Hepatic stellate cell (primary cell): ENCODE data around the gene WDR93.
A peak's percentile ranks its signal among the peaks of the same experiment; 100 is the strongest.
"Not testable (repeated sequence)": the region's sequence is repeated elsewhere in the genome, so short reads cannot be mapped to it uniquely, and the experiment has no call there.

Experiments used
- DNase-seq: peaks from one replicate; pipeline ENCODE4 v3.0.0; 2011; ENCODE audit warnings: low spot score

Gene WDR93

DNA sequence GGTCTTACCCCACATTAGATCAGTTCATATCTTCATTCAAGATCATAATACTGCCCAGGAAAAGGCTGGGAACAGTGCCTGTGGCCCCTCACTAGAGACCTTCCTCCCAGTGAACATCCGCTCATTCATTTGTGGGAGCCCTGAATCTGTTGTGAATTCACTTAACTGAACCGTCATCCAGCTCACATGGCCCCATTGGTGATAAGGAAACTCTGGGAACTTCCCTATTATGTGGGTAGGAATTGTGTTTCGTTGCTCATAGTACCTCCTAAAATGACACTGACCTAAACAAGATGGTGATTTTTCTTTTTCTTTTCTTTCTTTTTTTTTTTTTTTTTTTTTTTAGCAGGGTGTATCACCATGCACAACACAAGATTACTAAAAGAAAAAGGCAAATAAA, 78.8 kb downstream of the WDR93 start:
- no peak for DNase-seq

DNA sequence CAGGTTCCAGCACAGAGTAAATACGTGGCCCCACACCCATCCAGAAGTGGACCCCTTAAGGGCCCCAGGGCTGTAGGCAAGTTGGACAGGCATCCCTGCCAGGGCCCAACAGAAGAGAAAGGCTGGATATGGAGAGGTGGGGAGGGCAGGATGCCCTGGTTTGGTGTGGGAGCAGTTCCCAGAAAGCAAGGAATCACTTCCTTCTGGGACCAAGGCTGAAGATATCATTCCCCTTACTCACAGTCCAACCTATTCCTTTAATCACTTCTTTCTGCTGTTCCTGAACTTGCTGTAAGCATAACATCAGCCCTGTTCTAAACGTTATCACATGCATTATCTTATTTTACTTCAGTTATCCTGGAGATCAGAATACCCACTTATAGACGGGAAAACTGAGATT, 79.4 kb downstream of the WDR93 start:
- no peak for DNase-seq

DNA sequence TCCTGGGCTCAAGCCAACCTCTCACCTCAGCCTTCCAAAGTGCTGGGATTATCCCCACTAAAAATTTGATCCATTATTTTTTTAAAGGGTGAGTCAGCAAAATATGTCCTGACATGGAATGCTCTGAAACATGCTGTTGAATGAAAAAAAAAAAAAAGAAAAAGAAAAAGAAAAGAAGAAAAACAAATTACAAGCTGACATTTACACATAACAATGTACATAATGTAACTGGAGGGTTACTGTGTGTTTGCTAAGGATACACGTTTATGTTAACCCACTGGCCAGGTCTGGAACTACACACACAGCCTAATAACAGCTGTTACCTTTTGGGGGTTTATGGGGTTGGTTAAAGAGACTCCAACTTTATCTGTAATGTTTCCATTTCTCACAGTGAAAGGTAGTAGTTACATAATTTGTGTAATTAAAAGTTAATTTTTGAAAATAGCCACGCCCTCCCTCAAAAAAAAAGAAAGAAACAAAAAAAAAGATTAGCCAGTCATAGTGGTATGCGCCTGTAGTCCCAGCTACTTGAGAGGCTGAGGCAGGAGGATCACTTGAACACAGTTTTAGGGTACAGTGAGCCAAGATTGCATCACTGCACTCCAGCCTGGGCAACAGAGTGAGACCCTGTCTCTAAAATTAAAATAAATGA, 82.4 kb downstream of the WDR93 start:
- peak; percentile 60 for DNase-seq

DNA sequence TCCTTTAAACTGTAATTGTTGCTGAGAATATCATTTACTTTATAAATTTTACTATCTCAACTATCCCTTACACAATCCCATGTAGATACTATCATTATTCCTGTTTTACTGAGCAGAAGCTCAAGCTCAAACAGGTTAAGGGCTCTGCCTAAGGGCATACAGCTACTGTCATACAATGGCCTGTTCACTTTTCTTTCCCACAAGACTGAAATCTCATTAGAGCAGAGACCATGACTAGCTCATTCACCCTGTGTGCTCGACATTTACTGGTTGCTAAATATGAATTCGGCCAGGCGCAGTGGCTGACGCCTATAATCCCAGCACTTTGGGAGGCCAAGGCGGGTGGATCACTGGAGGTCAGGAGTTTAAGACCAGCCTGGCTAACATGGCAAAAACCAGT, 83.9 kb downstream of the WDR93 start:
- DNase-seq: no peak

DNA sequence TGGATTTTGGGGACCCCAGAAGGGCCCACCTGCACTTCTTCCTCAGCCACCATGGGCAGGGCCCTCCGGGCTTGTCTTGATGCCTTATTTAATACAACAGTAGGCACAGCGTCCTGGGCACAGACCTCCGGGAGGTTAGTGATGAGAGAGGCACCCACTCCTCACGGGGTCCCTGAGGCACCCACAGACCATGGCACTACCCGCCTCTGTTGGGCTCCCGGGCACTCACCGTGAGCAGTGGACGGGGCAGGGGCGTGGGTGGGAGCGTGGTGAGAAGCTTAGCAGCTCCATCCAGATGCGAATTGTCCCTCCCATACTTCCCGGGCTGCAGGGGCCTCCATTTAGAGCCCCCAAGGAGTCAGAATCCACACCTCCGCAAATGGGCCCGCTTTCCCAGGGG, 85.2 kb downstream of the WDR93 start:
- DNase-seq: no peak

DNA sequence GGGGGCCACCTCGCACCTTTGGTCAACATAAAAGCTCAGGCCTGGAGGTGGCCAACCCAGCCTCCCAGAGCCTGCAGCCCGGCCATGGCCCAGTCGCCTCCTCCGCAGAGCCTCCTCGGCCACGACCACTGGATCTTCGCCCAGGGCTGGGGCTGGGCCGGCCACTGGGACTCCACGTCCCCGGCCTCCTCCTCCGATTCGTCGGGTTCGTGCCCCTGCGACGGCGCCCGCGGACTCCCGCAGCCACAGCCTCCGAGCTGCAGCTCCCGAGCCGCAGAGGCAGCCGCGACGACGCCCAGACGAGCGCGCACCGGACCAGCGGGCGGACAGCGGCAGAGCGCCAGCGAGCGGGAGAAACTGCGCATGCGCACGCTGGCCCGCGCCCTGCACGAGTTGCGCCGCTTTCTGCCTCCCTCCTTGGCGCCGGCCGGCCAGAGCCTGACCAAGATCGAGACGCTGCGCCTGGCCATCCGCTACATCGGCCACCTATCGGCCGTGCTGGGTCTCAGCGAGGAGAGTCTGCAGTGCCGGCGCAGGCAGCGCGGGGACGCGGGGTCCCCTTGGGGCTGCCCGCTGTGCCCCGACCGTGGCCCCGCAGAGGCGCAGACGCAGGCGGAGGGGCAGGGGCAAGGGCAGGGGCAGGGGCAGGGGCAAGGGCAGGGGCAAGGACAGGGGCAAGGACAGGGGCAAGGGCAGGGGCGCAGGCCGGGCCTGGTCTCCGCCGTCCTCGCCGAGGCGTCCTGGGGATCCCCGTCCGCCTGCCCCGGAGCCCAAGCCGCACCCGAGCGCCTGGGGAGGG, 85.9 kb downstream of the WDR93 start, which contains the start of gene MESP2:
Gene MESP2 (plus strand): TSS at position 59 of the 799 bp plus-strand sequence. CDS start 26 bp downstream, at position 85.
- DNase-seq: peak; percentile 83

DNA sequence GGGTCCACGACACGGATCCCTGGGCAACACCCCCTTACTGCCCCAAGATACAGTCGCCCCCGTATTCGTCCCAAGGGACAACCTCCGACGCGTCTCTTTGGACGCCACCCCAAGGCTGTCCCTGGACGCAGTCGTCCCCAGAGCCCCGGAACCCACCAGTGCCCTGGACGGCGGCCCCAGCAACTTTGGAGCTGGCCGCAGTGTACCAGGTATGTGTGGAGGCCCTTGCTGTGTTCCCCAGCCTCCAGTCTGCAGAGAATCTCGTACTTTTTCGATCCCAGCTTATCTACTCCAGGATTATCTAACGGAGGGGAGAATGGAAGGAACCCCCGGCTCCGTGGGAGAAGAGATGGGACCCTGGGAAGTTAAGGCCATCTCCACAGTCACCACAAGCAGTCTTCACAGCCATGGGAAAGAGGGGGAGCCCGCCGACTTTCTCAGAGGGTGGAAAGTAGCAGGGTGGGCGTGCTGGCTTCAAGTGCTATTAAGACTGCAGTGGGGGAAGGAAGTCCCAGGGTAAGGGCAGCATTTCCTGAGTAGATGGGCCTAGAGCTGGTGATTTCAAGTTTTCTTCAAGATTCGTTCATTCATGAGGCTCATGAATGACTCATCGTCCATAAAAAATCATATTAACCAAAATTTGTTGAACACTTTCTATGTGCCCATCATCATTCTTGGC, 86.6 kb downstream of the WDR93 start:
- DNase-seq: no peak

DNA sequence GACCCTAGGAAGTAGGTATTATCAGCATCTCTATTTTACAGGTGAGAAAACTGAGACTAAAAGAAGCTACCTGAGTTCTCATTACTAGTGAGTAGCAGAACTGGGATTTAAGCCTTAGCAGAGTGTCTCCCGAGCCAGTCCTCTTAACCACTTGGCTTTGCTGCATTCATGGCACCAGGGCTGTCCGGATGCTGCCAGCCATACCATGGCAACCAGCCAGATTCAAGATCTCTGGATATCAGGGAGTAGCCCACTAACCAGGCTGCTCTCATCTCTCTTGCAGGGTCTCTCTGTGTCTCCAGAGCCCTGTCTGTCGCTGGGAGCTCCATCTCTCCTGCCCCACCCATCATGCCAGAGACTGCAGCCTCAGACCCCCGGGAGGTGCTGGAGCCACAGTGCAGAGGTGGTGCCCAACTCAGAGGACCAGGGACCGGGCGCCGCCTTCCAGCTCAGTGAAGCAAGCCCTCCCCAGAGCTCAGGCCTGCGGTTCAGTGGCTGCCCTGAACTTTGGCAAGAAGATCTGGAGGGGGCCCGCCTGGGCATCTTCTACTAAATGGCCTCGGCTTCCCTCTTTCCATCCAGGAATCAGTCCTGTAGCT, 87.3 kb downstream of the WDR93 start:
- no peak for DNase-seq

DNA sequence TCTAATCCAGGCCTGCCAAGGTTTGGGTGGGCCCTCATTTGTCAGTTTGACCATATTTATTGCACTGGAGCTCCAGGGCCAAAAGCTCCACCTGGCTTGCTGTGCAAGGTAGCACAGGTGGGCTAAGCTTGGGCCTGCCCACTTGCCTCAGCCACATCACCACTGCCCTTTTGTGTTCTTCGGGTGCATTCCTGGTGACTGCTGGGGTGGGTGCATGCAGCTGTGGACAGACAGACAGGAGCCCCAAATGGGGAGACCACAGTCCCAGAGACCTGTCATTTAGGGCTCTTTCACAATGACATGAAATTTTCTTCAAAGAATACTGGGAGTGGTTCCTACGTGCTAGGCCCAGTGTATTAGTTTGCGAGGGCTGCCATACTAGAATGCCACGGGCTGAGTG, 88.2 kb downstream of the WDR93 start:
- DNase-seq: no peak

DNA sequence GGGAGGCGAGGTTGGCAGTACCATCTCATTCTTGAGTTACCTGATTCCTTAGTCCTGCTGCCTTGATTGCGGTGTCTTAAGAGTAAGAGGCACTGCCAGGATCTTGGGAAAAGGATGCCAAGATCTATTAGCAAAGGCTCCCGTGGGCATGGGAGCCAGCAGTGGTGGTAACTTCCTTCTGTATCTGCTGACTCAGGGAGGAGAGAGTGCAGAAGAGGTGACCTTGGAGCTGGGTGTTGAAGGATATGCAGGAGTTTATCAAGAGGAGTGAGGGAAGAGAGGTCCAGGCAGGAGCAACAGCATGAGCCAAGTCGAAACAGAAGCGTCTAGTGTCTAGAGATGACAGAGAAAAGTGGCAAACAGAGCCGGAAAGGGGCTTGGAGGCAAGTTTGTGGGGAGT, 90.0 kb downstream of the WDR93 start:
- no peak for DNase-seq

DNA sequence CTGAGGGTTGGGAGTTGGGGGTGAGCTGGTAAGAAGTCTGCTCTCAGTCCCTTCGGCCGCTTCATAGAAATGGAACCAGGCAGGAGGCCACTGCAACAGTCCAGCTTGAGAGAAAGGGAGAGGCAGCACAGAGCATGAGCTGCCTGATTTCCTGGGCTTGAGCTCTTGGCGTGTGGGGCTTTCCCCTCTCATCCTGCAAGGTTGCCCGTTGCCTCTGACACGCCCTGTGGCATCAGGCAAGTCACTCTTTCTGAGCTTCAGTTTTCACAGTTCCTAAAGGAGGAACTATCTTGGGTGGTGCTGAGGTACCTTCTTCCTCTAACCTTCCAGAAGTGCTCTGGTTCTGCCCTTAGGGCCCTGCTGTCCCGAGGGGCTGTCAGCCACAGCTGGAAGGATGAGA, 90.4 kb downstream of the WDR93 start:
- DNase-seq: no peak

DNA sequence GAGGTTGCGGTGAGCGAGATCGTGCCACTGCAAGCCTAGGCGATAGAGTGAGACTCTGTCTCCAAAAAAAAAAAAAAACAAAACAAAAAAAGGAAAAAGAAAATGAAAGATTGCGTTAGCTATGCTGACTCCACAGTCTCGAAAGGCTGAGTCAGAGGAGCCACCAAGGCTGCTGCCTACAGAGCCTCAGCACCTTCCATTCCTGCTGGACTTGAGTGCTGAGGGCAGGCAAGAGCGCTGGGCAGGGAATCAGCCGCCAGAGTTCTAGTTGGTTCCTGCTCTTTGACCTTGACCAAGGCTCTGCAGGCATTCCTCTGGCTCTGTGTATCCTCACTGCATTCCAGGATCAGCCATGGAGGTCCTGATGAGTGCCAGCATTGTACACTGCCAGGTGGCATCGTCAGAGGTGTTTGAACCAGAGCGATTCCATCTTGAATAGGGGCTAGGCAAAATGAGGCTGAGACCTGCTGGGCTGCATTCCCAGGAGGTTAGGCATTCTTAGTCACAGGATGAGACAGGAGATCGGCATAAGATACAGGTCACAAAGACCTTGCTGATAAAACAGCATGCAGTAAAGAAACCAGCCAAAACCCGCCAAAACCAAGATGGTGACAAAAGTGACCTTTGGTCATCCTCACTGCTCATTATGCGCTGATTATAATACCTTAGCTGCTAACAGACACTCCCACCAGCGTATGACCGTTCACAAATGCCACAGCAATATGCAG, 91.4 kb downstream of the WDR93 start:
- DNase-seq: peak; percentile 60

DNA sequence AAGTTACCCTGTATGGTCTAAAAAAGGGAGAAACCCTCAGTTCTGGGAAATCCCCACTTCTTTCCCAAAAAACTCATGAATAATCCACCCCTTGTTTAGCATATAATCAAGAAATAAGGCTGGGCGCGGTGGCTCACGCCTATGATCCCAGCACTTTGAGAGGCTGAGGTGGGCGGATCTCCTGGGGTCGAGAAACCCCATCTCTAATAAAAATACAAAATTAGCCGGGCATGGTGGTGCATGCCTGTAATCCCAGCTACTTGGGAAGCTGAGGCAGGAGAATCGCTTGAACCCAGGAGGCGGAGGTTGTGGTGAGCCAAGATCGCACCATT, 92.0 kb downstream of the WDR93 start:
- not testable (repeated sequence) for DNase-seq

DNA sequence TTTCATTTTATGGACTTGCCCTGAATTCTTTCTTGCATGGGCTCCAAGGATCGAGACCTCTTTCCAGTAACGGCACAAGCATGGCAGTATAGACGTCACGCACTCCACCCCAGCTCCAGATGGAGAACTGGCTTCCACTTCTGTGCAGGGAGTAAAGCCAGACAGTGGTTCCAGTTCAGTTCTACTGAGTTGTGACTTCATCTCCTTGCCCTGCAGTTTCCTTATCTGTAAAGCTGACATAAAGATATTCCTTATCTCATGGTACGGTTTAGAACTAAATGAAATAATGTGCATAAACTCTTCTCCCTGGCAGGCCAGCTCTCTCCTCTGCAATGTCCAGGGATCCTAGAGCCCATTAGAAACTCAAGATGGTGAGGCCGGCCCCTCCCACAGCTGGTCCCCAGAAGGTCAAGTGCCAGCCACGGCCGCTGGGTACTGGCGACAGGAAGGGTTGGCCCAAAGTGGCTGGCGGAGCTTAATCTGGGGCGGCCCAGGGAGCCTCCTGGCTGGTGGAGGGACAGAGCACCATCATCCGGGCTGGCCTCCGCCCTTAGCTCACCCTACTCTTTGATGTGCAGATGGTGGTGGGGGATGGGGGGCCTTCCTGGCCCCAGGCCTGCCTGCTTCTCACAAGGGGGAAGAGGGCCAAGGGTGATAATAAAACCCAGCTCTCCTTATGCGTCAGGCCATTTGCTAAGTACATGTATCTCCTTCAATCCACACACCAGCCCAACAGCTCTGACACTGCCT, 92.7 kb downstream of the WDR93 start:
- no peak for DNase-seq

DNA sequence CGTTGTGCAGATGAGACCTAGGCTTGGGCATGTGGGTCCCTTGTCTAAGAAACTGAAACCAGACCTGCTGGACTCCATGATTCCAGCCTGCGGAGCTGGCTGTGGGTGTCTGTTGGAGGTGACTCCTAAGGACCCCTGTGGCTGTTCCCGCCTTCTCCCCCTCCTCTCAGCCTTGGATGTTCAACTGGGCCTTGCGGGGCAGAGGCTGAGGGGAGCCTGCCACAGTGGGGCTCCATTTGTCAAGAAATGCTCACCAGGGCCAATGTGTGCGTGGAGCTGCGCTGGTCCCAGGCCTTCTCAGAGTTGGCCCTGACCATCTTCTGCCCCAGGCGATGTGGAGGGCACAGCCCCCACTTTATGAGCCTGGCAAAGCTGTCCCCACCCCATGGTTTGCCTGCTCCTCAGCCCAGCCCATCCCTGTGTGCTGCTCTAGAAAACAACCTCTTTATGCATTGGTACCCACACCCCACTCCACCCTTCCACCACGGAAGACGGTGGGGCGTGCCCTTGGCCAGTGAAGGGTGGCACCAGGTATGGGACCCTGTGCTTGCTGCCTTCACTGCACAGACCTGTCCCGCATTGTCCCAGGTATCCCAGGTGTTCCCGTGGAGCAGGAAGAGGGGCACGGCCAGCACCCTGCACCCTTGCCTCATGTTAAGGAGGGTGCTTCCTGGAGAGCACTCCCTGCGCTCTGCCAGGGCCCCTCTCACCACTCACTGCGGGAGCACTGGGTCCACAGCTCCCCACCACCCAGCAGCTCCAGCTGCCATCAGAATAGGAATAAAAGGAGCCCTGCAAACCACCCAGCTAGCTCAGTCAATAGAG, 93.5 kb downstream of the WDR93 start:
- no peak for DNase-seq

DNA sequence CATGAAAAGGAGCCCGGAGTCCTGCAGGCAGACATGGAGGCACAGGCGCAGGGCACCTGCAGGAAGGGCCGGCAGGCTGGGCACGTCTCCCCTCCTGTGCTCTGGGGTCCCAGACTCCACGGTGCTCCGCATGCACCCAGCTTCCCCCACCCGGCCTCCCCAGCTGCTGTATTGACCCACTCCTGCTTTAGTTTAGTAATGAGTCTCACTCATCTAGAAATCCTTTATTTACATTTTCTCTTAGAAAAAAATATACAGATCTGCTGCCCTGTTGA, 94.0 kb downstream of the WDR93 start:
- no peak for DNase-seq

DNA sequence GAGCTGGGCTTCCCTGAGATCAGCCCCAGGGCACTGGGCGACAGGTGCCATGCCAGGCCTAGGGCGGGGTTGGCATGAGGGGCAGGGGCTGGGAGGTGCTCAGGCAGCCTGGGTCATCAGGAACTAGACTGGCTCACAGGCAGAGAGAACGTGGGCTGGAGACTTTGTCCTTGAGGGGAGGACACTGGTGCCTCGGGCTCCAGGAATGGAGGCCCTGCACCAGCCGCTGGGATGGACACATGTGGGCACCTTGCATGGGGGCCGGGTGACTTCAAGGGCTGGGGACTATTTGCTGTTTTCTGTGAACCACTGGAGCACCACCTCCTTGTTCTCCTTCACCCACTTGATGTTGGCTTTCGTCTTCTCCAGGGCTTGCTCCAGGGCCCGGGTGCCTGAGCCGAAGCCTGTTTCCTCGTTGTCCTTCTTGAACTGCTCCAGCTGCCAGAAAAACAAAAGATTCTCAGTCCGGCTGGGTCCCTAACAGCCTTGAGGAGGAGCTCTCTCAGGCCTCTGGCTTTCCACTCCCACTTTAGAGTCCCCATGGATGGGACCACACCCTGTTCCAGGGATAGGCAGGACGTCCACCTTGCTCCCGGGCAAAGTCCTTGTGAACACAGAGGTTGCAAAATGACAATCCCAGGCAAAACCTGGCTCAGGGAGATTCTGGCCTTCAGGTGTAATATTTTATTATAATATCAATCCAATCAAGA, 94.6 kb downstream of the WDR93 start:
- DNase-seq: no peak

DNA sequence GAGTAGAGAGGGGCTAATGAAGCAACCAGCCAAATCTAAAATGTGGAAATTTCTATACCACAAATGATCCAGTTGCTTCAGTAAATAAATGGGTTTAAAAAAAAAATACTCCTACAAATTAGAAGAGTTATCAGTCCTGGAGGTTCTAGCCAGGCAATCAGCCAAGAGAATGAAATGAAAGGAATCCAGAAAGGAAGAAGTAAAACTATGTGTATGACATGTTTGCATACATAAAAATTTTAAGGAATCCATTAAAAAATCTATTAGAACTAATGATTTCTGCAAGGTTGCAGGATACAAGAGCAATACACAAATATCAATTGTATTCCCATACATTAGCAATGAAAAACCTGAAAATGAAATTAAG, 95.1 kb downstream of the WDR93 start:
- DNase-seq: no peak

DNA sequence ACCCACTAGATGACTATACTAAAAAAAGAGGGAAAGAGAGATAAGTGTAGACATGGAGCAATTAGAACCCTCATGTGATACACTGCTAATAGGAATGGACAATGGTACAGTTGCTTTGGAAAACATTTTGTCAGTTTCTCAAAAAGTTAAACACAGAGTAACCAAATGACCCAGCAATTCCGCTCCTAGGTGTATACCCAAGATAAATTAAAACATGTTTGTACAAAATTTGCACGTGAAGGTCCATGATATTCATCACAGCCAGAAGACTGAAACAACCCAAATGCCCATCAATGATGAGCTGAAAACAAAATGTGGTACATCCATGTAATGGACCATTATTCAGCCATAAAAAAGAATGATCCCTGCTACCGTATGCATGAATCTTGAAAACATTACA, 97.3 kb downstream of the WDR93 start:
- no peak for DNase-seq

DNA sequence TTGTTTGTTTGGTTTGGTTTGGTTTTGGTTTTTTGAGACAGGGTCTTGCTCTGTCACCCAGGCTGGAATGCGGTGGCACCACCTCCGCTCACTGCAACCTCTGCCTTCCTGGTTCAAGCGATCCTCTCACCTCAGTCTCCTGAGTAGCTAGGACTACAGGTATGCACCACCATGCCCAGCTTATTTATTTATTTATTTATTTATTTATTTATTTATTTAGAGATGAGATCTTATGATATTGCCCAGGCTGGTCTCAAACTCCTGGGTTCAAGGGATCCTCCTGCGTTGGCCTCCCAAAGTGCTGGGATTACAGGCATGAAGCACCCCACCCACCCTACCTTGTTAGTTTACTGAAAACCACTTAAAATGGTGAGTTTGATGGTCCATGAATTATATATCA, 98.0 kb downstream of the WDR93 start:
- DNase-seq: not testable (repeated sequence)
